ENCODE data around the gene SGO2. TPM values are rescaled to one million over a fixed set of nuclear protein-coding genes. Genes with fewer than 3 reads are reported as not detected.

The SGO2 gene
- total and polyA plus RNA-seq, 2 of the 13 experiments (the other 11 are each of a cell fraction or from before 2014, with no cell fraction given) = 5.1 to 16.2 TPM

DNA sequence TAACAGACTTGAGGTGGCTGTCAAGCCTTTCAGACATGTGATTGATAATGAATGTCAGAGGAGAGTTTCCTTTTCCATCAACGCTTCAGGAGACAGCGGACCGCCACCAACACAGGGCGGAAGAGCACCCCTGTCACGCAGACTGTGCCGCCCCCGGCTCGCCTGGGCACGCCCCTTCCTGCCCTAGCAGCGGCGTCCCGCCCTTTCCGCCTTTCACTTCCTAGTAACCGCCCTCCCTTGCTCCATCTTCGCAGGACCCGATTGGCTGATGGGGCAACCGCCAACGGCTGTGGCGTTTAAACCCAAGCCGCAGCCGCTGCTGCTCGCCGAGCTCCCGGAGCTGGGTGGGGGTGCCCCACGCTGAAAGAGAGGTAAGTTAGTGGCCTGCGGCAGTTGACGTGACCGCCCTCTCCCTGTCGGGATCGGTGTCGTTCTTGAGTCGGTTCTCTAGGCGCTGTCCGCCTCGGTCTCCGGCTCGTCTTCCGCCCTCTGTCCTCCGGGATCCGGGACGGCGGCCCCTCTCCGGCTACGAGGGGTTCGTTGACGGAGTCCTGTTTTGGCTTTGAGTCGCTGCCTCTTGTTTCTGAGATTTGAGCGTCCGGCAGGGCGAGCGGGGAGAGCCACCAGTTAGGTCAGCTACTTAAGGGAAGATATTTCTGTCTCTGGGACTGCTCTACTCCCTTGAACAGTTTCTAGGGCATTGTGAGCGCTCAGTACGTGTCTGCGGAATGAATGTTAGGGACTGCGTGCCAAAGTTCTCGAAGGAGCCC lies at the start of gene SGO2 (continued):
- TF ChIP-seq, protein P1, sequence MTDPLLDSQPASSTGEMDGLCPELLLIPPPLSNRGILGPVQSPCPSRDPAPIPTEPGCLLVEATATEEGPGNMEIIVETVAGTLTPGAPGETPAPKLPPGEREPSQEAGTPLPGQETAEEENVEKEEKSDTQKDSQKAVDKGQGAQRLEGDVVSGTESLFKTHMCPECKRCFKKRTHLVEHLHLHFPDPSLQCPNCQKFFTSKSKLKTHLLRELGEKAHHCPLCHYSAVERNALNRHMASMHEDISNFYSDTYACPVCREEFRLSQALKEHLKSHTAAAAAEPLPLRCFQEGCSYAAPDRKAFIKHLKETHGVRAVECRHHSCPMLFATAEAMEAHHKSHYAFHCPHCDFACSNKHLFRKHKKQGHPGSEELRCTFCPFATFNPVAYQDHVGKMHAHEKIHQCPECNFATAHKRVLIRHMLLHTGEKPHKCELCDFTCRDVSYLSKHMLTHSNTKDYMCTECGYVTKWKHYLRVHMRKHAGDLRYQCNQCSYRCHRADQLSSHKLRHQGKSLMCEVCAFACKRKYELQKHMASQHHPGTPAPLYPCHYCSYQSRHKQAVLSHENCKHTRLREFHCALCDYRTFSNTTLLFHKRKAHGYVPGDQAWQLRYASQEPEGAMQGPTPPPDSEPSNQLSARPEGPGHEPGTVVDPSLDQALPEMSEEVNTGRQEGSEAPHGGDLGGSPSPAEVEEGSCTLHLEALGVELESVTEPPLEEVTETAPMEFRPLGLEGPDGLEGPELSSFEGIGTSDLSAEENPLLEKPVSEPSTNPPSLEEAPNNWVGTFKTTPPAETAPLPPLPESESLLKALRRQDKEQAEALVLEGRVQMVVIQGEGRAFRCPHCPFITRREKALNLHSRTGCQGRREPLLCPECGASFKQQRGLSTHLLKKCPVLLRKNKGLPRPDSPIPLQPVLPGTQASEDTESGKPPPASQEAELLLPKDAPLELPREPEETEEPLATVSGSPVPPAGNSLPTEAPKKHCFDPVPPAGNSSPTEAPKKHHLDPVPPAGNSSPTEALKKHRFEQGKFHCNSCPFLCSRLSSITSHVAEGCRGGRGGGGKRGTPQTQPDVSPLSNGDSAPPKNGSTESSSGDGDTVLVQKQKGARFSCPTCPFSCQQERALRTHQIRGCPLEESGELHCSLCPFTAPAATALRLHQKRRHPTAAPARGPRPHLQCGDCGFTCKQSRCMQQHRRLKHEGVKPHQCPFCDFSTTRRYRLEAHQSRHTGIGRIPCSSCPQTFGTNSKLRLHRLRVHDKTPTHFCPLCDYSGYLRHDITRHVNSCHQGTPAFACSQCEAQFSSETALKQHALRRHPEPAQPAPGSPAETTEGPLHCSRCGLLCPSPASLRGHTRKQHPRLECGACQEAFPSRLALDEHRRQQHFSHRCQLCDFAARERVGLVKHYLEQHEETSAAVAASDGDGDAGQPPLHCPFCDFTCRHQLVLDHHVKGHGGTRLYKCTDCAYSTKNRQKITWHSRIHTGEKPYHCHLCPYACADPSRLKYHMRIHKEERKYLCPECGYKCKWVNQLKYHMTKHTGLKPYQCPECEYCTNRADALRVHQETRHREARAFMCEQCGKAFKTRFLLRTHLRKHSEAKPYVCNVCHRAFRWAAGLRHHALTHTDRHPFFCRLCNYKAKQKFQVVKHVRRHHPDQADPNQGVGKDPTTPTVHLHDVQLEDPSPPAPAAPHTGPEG (CRISPR knock-in tag; IDR thresholded peaks at IDR 0.05) = 0 out of 2 replicates have a peak, but pooled peaks have one; percentile 59
- TF ChIP-seq POLR2AphosphoS2 (IDR thresholded peaks at IDR 0.05; ENCODE audit: low read depth, low read length) = no peak
- peak; percentile 70; the same call in 1 of the 2 replicates for TF ChIP-seq ZNF317 (CRISPR knock-in tag; IDR thresholded peaks at IDR 0.05)
- TF ChIP-seq ZNF749 (CRISPR knock-in tag; IDR thresholded peaks at IDR 0.05; ENCODE audit: borderline replicate concordance) = no peak; the same call in 1 of the 2 replicates
- peak; percentile 67; the same call in 1 of the 2 replicates for TF ChIP-seq RFX5 (IDR thresholded peaks at IDR 0.05; ENCODE audit: low read depth, low read length)
- TF ChIP-seq RARA (CRISPR knock-in tag; IDR thresholded peaks at IDR 0.05) = no peak
- TF ChIP-seq HOXA9 (CRISPR knock-in tag; IDR thresholded peaks at IDR 0.05; ENCODE audit: borderline replicate concordance) = no peak
- TF ChIP-seq, protein P2, sequence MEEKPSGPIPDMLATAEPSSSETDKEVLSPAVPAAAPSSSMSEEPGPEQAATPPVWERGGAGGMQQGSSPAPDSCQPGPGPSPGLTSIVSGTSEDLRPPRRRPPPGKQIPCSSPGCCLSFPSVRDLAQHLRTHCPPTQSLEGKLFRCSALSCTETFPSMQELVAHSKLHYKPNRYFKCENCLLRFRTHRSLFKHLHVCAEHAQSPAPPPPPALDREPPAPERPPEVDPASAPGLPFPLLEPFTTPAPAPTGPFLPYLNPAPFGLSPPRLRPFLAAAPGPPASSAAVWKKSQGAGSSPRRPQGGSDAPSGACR (CRISPR knock-in tag; IDR thresholded peaks at IDR 0.05) = no peak
- TF ChIP-seq ZFP82 (CRISPR knock-in tag; IDR thresholded peaks at IDR 0.05; ENCODE audit: borderline replicate concordance) = no peak
- TF ChIP-seq ZNF260 (CRISPR knock-in tag; IDR thresholded peaks at IDR 0.05; ENCODE audit: borderline replicate concordance, low read depth) = no peak
- no peak for TF ChIP-seq NKX3-1 (CRISPR knock-in tag; IDR thresholded peaks at IDR 0.05)
- TF ChIP-seq ZNF530 (CRISPR knock-in tag; IDR thresholded peaks at IDR 0.05; ENCODE audit: low read depth) = no peak
- TF ChIP-seq, protein P3, sequence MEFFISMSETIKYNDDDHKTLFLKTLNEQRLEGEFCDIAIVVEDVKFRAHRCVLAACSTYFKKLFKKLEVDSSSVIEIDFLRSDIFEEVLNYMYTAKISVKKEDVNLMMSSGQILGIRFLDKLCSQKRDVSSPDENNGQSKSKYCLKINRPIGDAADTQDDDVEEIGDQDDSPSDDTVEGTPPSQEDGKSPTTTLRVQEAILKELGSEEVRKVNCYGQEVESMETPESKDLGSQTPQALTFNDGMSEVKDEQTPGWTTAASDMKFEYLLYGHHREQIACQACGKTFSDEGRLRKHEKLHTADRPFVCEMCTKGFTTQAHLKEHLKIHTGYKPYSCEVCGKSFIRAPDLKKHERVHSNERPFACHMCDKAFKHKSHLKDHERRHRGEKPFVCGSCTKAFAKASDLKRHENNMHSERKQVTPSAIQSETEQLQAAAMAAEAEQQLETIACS (CRISPR knock-in tag; IDR thresholded peaks at IDR 0.05) = no peak
- TF ChIP-seq, protein P4, sequence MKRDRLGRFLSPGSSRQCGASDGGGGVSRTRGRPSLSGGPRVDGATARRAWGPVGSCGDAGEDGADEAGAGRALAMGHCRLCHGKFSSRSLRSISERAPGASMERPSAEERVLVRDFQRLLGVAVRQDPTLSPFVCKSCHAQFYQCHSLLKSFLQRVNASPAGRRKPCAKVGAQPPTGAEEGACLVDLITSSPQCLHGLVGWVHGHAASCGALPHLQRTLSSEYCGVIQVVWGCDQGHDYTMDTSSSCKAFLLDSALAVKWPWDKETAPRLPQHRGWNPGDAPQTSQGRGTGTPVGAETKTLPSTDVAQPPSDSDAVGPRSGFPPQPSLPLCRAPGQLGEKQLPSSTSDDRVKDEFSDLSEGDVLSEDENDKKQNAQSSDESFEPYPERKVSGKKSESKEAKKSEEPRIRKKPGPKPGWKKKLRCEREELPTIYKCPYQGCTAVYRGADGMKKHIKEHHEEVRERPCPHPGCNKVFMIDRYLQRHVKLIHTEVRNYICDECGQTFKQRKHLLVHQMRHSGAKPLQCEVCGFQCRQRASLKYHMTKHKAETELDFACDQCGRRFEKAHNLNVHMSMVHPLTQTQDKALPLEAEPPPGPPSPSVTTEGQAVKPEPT (CRISPR knock-in tag; IDR thresholded peaks at IDR 0.05; ENCODE audit: low read depth) = peak; percentile 68; the same call in 1 of the 2 replicates
- no peak for TF ChIP-seq BCL6 (CRISPR knock-in tag; IDR thresholded peaks at IDR 0.05)
- no peak for TF ChIP-seq ZNF703 (CRISPR knock-in tag; IDR thresholded peaks at IDR 0.05; ENCODE audit: borderline replicate concordance)
- TF ChIP-seq HCFC1 (IDR thresholded peaks at IDR 0.05; ENCODE audit: low read depth, low read length) = peak; percentile 44; the same call in 1 of the 2 replicates
- TF ChIP-seq TBL1XR1 (IDR thresholded peaks at IDR 0.05; ENCODE audit: borderline replicate concordance, low read length, partially characterized antibody) = peak; percentile 71
- TF ChIP-seq, protein P5, sequence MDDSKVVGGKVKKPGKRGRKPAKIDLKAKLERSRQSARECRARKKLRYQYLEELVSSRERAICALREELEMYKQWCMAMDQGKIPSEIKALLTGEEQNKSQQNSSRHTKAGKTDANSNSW (CRISPR knock-in tag; IDR thresholded peaks at IDR 0.05; ENCODE audit: borderline replicate concordance) = no peak

Data from HepG2 (cell line).